Parathyroid adenoma (tissue), 2 donors: Measurements from ENCODE around the gene JCHAIN.

Experiments
- H2AFZ ChIP-seq: fragments of 300-600 bp; sonication (generic); one replicate; pipeline ENCODE4 v1.7.0; 2017; ENCODE audit warnings: antibody characterized with exemption, mild to moderate bottlenecking
- H3K27ac ChIP-seq: fragments of 300-600 bp; sonication (generic); one replicate; pipeline ENCODE4 v1.7.0; 2017
- H3K27me3 ChIP-seq: fragments of 300-600 bp; sonication (generic); one replicate; pipeline ENCODE4 v1.7.0; 2017; ENCODE audit warnings: low read length; ENCODE audit not compliant: control insufficient read depth, insufficient read depth
- H3K36me3 ChIP-seq: fragments of 300-600 bp; sonication (generic); one replicate; pipeline ENCODE4 v1.7.0; 2017; ENCODE audit warnings: low read length; ENCODE audit not compliant: control insufficient read depth, insufficient read depth
- H3K4me1 ChIP-seq: fragments of 300-600 bp; sonication (generic); one replicate; pipeline ENCODE4 v1.7.0; 2017; ENCODE audit warnings: control low read depth
- H3K4me2 ChIP-seq: fragments of 300-600 bp; sonication (generic); one replicate; pipeline ENCODE4 v1.7.0; 2017; ENCODE audit warnings: low read length
- H3K4me3 ChIP-seq: fragments of 300-600 bp; sonication (generic); one replicate; pipeline ENCODE4 v1.7.0; 2017; ENCODE audit warnings: low read depth, low read length
- H3K79me2 ChIP-seq: fragments of 300-600 bp; sonication (generic); one replicate; pipeline ENCODE4 v1.7.0; 2017; ENCODE audit warnings: control low read depth
- H3K9ac ChIP-seq: fragments of 300-600 bp; sonication (generic); one replicate; pipeline ENCODE4 v1.7.0; 2017; ENCODE audit warnings: mild to moderate bottlenecking
- H3K9me3 ChIP-seq: fragments of 300-600 bp; sonication (generic); one replicate; pipeline ENCODE4 v1.7.0; 2017; ENCODE audit warnings: low read length; ENCODE audit not compliant: control insufficient read depth
- TF ChIP-seq, protein P1 (sequence below): fragments of 300-600 bp; sonication (generic); IDR thresholded peaks from one replicate; pipeline ENCODE4 v1.7.0; 2017; ENCODE audit warnings: antibody characterized with exemption, mild to moderate bottlenecking
- donor health status: primary hyperparathyroidism.

JCHAIN gene

DNA sequence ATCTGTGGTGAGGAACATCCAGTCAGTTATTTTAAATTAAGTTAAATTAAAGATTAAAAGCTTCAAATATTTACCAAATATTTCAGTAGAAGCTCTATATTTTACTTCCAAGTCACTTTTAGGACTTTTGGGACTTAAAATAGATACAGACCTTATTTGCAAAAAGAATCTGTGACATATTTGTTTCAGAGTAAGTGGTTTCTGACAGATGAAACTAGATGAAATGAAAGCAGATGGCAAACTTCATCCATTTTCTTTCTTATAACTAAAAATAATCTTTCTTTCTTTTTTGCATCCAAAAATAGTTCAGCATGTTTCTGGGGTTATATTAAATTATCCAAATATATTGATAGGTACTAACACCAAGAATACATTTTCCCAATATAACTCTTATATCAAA is 15.4 kb upstream of the JCHAIN start:
- no peak overlapping the region for H3K9ac ChIP-seq
- H3K36me3 ChIP-seq: no peaks in the 10 kb centered on the region

GRCh38 chr4:70680934-70681333 is 14.6 kb upstream of the JCHAIN start:
- Histone ChIP-seq H3K4me1 (no peaks in the 10 kb centered on the region), H3K79me2 (no peaks in the 10 kb centered on the region), H3K9me3 (no peaks in the 10 kb centered on the region), H3K27ac (no peak overlapping the region), H3K27me3 (no peaks in the 10 kb centered on the region), H2AFZ (no peak overlapping the region), H3K9ac (no peak overlapping the region), H3K4me2 (no peak overlapping the region), H3K36me3 (no peaks in the 10 kb centered on the region), H3K4me3 (no peak overlapping the region)
- TF ChIP-seq, protein P1, sequence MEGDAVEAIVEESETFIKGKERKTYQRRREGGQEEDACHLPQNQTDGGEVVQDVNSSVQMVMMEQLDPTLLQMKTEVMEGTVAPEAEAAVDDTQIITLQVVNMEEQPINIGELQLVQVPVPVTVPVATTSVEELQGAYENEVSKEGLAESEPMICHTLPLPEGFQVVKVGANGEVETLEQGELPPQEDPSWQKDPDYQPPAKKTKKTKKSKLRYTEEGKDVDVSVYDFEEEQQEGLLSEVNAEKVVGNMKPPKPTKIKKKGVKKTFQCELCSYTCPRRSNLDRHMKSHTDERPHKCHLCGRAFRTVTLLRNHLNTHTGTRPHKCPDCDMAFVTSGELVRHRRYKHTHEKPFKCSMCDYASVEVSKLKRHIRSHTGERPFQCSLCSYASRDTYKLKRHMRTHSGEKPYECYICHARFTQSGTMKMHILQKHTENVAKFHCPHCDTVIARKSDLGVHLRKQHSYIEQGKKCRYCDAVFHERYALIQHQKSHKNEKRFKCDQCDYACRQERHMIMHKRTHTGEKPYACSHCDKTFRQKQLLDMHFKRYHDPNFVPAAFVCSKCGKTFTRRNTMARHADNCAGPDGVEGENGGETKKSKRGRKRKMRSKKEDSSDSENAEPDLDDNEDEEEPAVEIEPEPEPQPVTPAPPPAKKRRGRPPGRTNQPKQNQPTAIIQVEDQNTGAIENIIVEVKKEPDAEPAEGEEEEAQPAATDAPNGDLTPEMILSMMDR: no peak

More for the DNA sequence above, 15.4 kb upstream of the JCHAIN start:
- Histone ChIP-seq H3K9me3 (no peaks in the 10 kb centered on the region), H3K4me2 (no peak overlapping the region), H2AFZ (no peak overlapping the region), H3K4me1 (no peaks in the 10 kb centered on the region), H3K27me3 (no peaks in the 10 kb centered on the region), H3K27ac (no peak overlapping the region), H3K4me3 (no peak overlapping the region), H3K79me2 (no peaks in the 10 kb centered on the region)
- TF ChIP-seq, protein P1: no peak

GRCh38 chr4:70678383-70678999 is 12.2 kb upstream of the JCHAIN start:
- Histone ChIP-seq H2AFZ (no peak overlapping the region), H3K27ac (no peak overlapping the region), H3K9ac (no peak overlapping the region), H3K4me2 (no peak overlapping the region), H3K4me3 (no peak overlapping the region), H3K4me1 (no peaks in the 10 kb centered on the region), H3K9me3 (no peaks in the 10 kb centered on the region), H3K79me2 (no peaks in the 10 kb centered on the region), H3K27me3 (no peaks in the 10 kb centered on the region), H3K36me3 (no peaks in the 10 kb centered on the region)
- TF ChIP-seq, protein P1: no peak

- Histone ChIP-seq H2AFZ (no peak overlapping the region), H3K9me3 (no peaks in the 10 kb centered on the region), H3K27ac (no peak overlapping the region), H3K4me1 (no peaks in the 10 kb centered on the region), H3K4me2 (no peak overlapping the region), H3K9ac (no peak overlapping the region), H3K79me2 (no peaks in the 10 kb centered on the region), H3K36me3 (no peaks in the 10 kb centered on the region), H3K27me3 (no peaks in the 10 kb centered on the region), H3K4me3 (no peak overlapping the region)
- TF ChIP-seq, protein P1: no peak
Observed at GRCh38 chr4:70676554-70677090, 10.3 kb upstream of the JCHAIN start.

DNA sequence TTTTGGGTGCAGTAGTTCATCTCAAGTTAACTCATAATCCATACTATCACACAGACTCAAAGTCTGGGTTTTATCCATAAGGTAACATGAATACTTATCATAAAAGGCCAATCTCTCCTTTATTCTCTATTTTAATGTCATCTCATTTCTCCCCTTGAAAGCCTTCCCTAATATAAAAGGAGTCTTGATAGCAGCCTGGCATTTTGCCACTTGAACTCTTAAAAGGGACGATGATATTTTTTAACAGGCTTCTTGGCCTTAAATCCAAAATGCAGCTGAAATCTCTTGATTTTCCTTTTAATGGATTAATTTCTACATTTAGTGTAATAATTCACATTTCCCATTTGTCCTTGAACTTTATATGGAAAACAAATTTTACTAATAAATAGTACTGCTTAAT is 8.4 kb upstream of the JCHAIN start:
- Histone ChIP-seq H3K27ac (no peak overlapping the region), H3K36me3 (no peaks in the 10 kb centered on the region), H3K9ac (no peak overlapping the region), H3K4me3 (no peak overlapping the region), H3K27me3 (no peaks in the 10 kb centered on the region), H3K79me2 (no peaks in the 10 kb centered on the region), H3K4me2 (no peak overlapping the region), H3K4me1 (no peaks in the 10 kb centered on the region), H3K9me3 (no peaks in the 10 kb centered on the region), H2AFZ (no peak overlapping the region)
- TF ChIP-seq, protein P1: no peak
